Vagina (tissue), 2 donors: ENCODE results near the gene ORAI1.

Experiments
- POLR2A ChIP-seq, 2 donors: fragments of 450-650 bp; IDR thresholded peaks; one replicate each; pipeline ENCODE4 v1.6.1; 2017; ENCODE audit warnings: antibody characterized with exemption in 2 of 2, mild to moderate bottlenecking in 2 of 2, moderate library complexity in 2 of 2
- POLR2AphosphoS5 ChIP-seq, 2 donors: sonication (generic); formaldehyde crosslinking; IDR thresholded peaks; one replicate each; pipeline ENCODE4 v1.9.0; 2017; ENCODE audit warnings: antibody characterized with exemption in 2 of 2, mild to moderate bottlenecking in 2 of 2, low read depth in 1 of 2; ENCODE audit not compliant: insufficient read depth in 1 of 2
- TF ChIP-seq, protein P1 (sequence below), 3 experiments: fragments of 450-650 bp in 2 of 3; fragments of 200-600 bp in 1 of 3; sonication (generic) in 1 of 3; IDR thresholded peaks; one replicate each; pipeline ENCODE4 v1.5.1; 2017 to 2019; ENCODE audit warnings: antibody characterized with exemption in 3 of 3, mild to moderate bottlenecking in 2 of 3, moderate library complexity in 2 of 3

DNA sequence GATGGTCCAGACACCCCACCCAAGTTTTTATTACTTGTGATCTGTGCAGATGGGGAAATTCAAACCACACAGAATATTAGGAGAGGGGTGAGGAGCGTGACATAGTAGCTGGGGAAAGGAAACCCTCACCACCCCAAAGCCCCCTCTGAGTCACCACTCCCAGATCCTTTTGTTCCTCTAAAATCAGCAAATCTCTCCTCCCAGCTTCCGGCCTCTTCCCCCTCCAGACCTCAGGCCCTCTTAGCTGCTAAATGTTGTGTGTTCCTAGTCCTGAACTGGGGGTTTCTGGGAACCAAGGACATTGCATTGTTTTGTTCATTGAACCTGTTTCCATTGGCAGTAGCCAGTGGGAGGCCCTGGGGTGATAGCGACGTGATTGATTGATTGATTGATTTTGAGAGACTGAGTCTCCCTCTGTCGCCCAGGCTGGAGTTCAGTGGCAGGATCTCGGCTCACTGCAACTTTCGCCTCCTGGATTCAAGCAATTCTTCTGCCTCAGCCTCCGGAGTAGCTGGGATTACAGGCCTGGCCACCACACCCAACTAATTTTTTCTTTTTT, 5.9 kb upstream of the ORAI1 start:
- TF ChIP-seq, protein P1, sequence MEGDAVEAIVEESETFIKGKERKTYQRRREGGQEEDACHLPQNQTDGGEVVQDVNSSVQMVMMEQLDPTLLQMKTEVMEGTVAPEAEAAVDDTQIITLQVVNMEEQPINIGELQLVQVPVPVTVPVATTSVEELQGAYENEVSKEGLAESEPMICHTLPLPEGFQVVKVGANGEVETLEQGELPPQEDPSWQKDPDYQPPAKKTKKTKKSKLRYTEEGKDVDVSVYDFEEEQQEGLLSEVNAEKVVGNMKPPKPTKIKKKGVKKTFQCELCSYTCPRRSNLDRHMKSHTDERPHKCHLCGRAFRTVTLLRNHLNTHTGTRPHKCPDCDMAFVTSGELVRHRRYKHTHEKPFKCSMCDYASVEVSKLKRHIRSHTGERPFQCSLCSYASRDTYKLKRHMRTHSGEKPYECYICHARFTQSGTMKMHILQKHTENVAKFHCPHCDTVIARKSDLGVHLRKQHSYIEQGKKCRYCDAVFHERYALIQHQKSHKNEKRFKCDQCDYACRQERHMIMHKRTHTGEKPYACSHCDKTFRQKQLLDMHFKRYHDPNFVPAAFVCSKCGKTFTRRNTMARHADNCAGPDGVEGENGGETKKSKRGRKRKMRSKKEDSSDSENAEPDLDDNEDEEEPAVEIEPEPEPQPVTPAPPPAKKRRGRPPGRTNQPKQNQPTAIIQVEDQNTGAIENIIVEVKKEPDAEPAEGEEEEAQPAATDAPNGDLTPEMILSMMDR (IDR thresholded peaks at IDR 0.05), result no peak
- no peak for TF ChIP-seq POLR2A (IDR thresholded peaks at IDR 0.05)
- TF ChIP-seq POLR2AphosphoS5 (IDR thresholded peaks at IDR 0.05; ENCODE audit: insufficient read depth in 1 of 2, low read depth in 1 of 2), result no peak
